Measurements from ENCODE around the gene AGBL2. TPM values are rescaled to one million over a fixed set of nuclear protein-coding genes. Genes with fewer than 3 reads are reported as not detected.

The AGBL2 gene
- polyA plus RNA-seq, 10 donors, result 0.16 to 1.6 (median 0.78) TPM

DNA sequence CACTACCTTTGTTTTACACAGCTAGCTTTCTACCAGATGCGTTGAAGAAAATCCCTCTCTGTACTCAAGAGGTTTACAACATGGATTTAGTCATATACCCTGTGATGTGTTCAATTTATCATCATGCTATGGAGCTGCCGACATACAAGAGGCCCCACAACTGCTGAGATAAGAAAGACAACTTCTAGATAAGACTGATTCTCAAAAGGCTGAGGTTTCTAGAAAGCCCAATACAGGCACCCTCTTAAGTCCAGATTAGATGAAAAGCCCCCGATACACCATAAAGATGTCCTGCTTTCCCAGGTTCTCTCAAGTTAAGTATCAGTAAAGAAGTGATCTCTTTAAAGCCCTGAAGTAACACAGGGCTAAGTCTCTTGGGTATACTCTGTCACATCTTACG, 87.1 kb downstream of the AGBL2 start:
- DNase-seq, result no peak

DNA sequence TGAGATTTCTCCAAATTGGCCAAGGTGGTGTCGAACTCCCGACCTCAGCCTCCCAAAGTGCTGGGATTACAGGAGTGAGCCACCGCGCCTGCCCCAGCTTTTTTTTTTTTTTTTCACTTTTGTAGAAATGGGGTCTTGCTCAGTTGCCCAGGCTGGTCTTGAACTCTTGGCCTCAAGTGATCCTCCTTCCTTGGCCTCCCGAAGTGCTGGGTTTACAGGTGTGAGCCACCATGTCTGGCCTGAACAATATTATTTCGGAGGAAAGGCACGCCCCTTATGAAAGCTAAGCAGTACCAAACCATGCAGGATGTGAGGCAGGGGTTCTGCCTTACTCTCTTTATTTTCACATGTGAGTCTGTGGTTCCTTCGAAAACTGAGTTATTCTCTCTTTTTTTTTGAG, 88.9 kb downstream of the AGBL2 start:
- no peak for DNase-seq

DNA sequence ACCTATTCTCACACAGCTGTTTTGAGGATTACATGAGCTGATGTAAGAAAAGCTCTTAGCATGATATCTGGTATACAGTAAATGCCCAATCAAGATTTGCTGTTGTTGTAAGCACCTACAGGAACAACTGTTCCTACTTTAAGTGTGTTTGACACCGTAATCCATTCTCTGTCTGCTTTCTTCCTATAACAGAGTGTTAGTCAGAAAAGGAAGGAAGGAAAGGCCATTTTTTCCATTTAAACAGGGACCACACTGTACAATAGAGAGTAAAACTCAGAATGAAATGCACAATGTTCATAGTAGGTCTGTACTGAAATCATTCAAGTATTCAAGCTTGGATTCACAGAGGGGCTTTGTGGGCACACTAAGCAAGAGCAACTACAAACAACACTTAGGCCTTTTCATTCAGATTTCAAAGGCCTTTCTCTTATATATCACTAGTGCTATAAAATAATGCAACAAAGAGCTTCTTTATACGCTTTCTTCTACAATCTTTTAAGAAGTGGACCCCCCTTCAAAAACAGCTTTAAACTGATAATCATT, 94.3 kb downstream of the AGBL2 start:
- no peak for DNase-seq

DNA sequence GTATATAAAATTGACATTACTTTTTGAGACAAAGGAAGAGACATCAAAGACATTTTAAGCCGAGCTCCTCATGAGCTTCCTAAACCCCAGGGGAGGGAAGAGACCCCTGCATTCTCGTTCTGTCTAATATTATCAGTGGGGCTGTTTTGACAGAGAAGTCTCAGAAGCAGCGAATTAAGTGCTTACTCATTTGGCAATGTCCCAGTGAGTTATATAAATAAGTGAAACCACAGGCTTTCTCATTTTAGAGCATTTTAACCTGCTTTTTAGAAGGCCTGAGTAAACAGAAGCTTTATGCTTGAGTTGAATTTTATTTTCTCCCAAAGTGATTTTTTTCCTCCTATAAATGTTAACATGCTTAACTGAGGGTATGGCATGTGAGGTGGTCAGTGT, 97.8 kb downstream of the AGBL2 start:
- no peak for DNase-seq

DNA sequence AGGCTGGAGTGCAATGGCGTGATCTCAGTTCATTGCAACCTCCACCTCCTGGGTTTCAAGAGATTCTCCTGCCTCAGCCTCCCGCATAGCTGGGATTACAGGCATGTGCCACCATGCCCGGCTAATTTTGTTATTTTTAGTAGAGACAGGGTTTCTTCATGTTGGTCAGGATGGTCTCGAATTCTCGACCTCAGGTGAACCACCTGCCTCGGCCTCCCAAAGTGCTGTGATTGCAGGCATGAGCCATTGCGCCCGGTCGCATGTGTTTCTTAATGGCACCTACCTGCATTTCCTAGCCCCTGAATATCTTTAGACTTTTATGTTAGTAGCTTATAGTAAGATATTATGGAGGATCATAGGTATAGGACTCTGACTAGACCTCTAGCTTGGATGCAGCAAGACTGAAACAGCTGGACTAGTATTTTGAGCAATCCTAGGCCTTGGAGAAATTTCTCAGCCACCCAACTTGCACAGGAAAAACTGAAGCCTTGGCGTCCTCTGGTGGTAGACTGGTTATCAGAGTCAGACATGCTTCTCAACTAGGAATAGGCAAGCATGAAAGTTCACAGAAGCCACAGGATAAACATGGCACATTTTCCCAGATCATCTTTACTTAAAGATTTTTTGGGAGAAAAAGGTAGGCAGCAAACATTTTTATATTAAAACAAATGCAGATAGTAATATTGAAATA, 98.3 kb downstream of the AGBL2 start:
- DNase-seq, result peak; percentile 60 to 81 (median 76)

DNA sequence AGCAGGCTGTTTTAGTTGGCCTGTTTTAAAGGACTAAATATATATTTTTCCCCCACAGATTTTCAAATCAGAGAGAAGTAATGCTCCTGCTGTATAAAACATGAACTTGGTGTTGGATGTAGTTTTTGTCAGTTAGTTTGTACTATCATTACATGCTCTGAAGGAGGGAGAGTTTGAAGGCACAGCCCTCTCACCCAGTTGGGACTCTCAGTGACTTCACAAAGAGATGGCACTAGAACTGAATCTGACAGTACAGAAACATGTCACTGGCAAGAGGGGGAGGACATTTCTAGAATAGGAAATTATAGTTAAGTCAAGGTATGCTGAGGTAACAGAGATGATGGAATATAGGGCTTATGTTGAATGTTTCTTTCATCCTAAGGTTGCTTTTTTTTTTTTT, 99.9 kb downstream of the AGBL2 start:
- DNase-seq, result no peak

DNA sequence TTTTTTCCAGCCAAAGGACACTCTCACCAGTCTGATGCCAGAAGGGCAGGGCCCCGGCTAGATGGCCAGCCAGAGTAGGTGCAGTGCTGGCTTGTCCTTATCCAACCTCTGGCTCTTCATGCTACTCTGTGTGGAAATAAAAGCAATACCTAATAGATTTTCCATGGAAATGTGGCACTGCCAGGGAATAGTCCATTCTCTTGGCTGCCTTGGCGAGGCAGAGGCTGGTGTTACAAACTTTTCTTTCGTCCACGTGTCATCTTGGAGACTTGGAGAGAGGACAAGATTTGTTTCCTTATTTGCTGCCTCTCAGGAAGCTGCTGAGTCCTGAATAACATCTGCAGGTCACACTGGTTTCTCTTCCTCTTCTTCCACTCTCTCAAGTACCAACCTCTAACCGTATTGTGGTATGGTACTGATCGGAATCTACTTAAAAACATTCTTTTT, 103.8 kb downstream of the AGBL2 start:
- DNase-seq, result peak in 1 of 3 donors; percentile 54

DNA sequence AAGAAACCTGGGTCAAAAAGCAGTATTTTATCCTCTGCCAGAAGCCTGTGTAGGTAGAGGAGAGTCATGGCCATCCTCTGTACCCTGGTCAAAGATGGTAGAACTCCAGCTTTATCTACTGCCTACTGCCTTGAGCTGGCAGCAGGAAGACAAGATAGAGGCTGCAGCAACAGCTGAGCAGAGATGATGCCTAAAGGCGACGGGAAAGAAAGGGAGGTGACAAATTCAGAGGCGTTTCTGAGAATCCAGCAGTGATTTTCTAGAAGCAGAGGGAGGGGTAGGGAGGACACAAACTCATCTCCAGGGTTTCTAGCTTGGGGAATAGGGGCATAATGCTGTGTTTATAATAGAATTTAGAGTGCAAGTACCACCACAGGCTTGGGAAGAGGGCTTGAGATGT, 105.5 kb downstream of the AGBL2 start:
- no peak for DNase-seq

Other genes starting within 250 kb of the AGBL2 start
- gene CELF1, start 162.2 kb downstream of the AGBL2 start, polyA plus RNA-seq (ENCODE audit: insufficient read length in 10 of 10), result 10 to 100 TPM; 46.6 to 93.3 (median 69.1) TPM
- 10 to 100 TPM; 20.4 to 35.8 (median 26.0) TPM for gene PTPMT1, start 149.8 kb downstream of the AGBL2 start, polyA plus RNA-seq (ENCODE audit: insufficient read length in 10 of 10)
- 10 to 100 TPM; 11.2 to 14.5 (median 13.4) TPM for gene KBTBD4, start 136.4 kb downstream of the AGBL2 start, polyA plus RNA-seq (ENCODE audit: insufficient read length in 10 of 10)
- 10 to 100 TPM; 88.1 to 95.3 (median 90.8) TPM for gene NDUFS3, start 136.3 kb downstream of the AGBL2 start, polyA plus RNA-seq (ENCODE audit: insufficient read length in 10 of 10)
- 1 to 10 TPM; 1.2 to 4.1 (median 2.7) TPM for gene FAM180B, start 128.7 kb downstream of the AGBL2 start, polyA plus RNA-seq (ENCODE audit: insufficient read length in 10 of 10)
- gene C1QTNF4, start 121.0 kb downstream of the AGBL2 start, polyA plus RNA-seq (ENCODE audit: insufficient read length in 10 of 10), result 10 to 100 TPM in 2 of 10 donors, 1 to 10 TPM in 8; 4.3 to 13.2 (median 7.7) TPM
- 10 to 100 TPM; 70.3 to 83.1 (median 76.6) TPM for gene MTCH2, start 72.8 kb downstream of the AGBL2 start, polyA plus RNA-seq (ENCODE audit: insufficient read length in 10 of 10)
- 100 to 1,000 TPM in 4 of 10 donors, 10 to 100 TPM in 6; 52.3 to 148 (median 76.0) TPM for gene FNBP4, start 52.0 kb upstream of the AGBL2 start, polyA plus RNA-seq (ENCODE audit: insufficient read length in 10 of 10)
- 10 to 100 TPM; 22.0 to 42.7 (median 33.7) TPM for gene NUP160, start 133.0 kb upstream of the AGBL2 start, polyA plus RNA-seq (ENCODE audit: insufficient read length in 10 of 10)